DOHH2 (cell line): ENCODE measurements around the gene LUC7L3.

Experiments
- CTCF ChIP-seq: fragments of 200-600 bp; sonication (generic); IDR thresholded peaks from one replicate; pipeline ENCODE4 v1.5.1; 2014; ENCODE audit warnings: antibody characterized with exemption, mild to moderate bottlenecking, low read depth, low read length; ENCODE audit not compliant: poor library complexity, severe bottlenecking
- EZH2phosphoT487 ChIP-seq: fragments of 200-600 bp; sonication (generic); IDR thresholded peaks from 2 replicates; pipeline ENCODE4 v1.6.1; 2017; ENCODE audit warnings: borderline replicate concordance, mild to moderate bottlenecking, antibody characterized with exemption, low read length, moderate library complexity, mixed read lengths

- no peak for TF ChIP-seq CTCF
- TF ChIP-seq EZH2phosphoT487: no peak
Observed at GRCh38 chr17:50785126-50785525, 65.7 kb downstream of the LUC7L3 start.
